Effector memory CD8-positive, alpha-beta T cell (primary cell): ENCODE data around the gene CR1.
"Not testable (repeated sequence)": the region's sequence is repeated elsewhere in the genome, so short reads cannot be mapped to it uniquely, and the experiment has no call there.

Experiments used
- ATAC-seq: fragments of 150-1000 bp; cut with Tn5 transposase; replicated peaks from 2 replicates; pipeline ENCODE4 v1.10.0; 2021; ENCODE audit warnings: mild to moderate bottlenecking, moderate library complexity
- DNase-seq, 3 experiments: peaks; one replicate each; pipeline ENCODE4 v3.0.0; 2021
- H3K27ac Mint-ChIP-seq, 2 donors: one replicate each; pipeline ENCODE4 v1.8.0; 2022; ENCODE audit warnings: mild to moderate bottlenecking in 2 of 2, mixed read lengths in 2 of 2, moderate library complexity in 2 of 2
- H3K27me3 Mint-ChIP-seq, 2 donors: one replicate each; pipeline ENCODE4 v1.8.0; 2022; ENCODE audit warnings: mixed read lengths in 2 of 2
- H3K36me3 Mint-ChIP-seq: one replicate; pipeline ENCODE4 v1.8.0; 2022; ENCODE audit warnings: mild to moderate bottlenecking, moderate library complexity, mixed read lengths; ENCODE audit not compliant: insufficient read depth
- H3K4me1 Mint-ChIP-seq, 2 donors: one replicate each; pipeline ENCODE4 v1.8.0; 2022; ENCODE audit warnings: low read depth in 2 of 2, mixed read lengths in 2 of 2
- H3K4me3 Mint-ChIP-seq, 2 donors: one replicate each; pipeline ENCODE4 v1.8.0; 2022; ENCODE audit warnings: mild to moderate bottlenecking in 2 of 2, mixed read lengths in 2 of 2, moderate library complexity in 2 of 2
- H3K9me3 Mint-ChIP-seq, 2 donors: one replicate each; pipeline ENCODE4 v1.8.0; 2022; ENCODE audit warnings: mixed read lengths in 2 of 2

Gene CR1

DNA sequence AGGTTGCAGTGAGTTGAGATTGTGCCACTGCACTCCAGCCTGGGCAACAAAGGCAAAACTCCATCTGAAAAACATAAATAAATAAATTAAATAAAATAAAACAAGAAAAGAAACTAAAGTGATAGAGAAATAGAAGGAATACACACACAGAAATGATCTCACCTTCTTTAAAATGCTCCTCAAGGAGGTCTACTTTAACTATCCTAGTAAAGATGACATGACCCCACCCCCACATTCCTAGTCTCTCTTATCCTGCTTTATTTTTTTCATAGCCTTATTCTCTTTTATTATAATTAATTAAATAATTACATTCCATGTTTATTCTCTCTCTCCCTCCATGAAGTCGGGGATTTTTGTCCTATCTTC, 131.0 kb downstream of the CR1 start:
- DNase-seq (no peak), ATAC-seq (no peak)
- Mint-ChIP-seq H3K27ac (no peak overlapping the region), H3K4me3 (no peak overlapping the region), H3K36me3 (peaks cover 2% of the 10 kb centered on the region), H3K9me3 (no peaks in the 10 kb centered on the region), H3K27me3 (peaks cover 0 to 3% of the 10 kb centered on the region in 2 donors), H3K4me1 (no peaks in the 10 kb centered on the region)

DNA sequence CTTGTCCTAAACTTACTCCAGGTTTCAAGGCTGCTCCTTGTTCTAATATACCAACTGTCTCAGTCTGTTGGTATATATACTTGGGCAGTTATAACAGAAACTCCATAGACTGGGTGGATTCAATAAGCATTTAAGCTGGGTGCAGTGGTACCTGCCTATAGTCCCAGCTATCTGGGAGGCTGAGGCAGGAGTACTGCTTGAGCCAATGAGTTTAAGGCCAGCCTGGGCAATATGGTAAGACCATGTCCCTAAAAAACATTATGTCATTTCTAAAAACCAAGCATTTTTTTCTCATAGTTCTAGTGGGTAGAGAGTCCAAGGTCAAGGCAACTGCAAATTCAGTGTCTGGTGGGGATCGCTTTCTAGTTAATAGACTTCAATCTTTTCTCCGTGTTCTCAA, 131.5 kb downstream of the CR1 start:
- Mint-ChIP-seq H3K27me3 (no peaks in the 10 kb centered on the region), H3K36me3 (peaks cover 2% of the 10 kb centered on the region), H3K9me3 (no peaks in the 10 kb centered on the region), H3K4me3 (no peak overlapping the region), H3K4me1 (no peaks in the 10 kb centered on the region), H3K27ac (no peak overlapping the region)
- ATAC-seq (no peak), DNase-seq (no peak)

DNA sequence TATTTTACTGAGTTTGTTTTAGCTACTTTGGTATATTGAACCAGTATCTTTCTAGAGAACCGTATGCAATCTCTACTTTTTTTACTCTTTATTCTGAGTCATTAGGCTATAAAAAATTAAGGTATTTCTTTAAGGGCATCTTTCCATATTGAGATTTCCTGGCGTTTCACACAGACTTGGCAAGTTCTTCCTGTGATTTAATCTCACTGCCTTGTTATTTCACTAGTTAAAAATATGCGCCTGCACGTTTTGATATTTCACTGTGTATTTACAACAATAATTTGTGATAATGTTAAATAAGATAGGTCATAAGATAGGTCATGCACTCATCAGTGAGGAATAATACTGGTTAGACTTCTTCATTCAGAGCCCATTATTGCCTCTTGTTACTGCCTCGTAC, 132.8 kb downstream of the CR1 start:
- ATAC-seq: no peak
- no peaks in the 10 kb centered on the region for H3K4me1 Mint-ChIP-seq
- DNase-seq: no peak
- H3K36me3 Mint-ChIP-seq: peaks cover 2% of the 10 kb centered on the region
- no peak overlapping the region for H3K27ac Mint-ChIP-seq
- H3K4me3 Mint-ChIP-seq: no peak overlapping the region
- no peaks in the 10 kb centered on the region for H3K9me3 Mint-ChIP-seq
- H3K27me3 Mint-ChIP-seq: peaks cover 5 to 7% of the 10 kb centered on the region in 2 donors

DNA sequence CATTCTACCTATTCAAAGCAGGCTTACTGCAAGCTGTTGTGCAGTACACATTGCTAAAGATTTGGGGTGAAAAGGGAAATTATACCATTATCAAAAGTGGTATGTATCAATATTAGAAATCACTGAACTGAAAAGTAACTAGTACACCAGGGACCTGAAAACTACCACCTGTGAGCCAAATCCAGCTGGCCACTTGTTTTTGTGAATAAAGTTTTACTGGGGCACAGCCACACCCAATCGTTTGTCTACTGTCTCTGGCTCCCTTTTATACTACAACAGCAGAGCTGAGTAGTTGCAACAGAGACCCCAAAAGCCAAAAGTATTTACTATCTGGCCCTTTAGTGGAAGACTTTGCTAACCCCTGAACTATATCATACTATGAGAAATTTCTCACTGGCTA, 135.2 kb downstream of the CR1 start:
- DNase-seq (no peak), ATAC-seq (no peak)
- Mint-ChIP-seq H3K4me3 (no peak overlapping the region), H3K36me3 (peaks cover 5% of the 10 kb centered on the region), H3K27me3 (peaks cover 11 to 17% of the 10 kb centered on the region in 2 donors), H3K27ac (no peak overlapping the region), H3K4me1 (no peaks in the 10 kb centered on the region), H3K9me3 (no peaks in the 10 kb centered on the region)

DNA sequence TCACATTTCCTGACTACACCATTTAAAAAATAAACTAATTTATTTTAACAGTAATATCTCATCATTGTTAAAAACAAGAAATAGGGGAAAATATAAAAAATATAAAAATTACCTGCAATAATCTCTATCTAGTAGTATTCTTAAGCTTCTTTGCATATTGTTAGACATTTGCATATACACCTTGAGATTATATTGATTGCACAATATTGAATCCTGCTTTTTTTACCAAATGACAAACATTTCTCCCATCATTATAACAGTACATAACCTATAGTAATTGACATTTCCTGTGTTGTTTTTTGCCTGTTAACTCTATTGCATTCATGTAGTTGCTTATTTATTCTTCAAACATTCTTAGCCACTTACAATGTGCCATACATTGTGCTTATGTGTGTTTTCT, 137.3 kb downstream of the CR1 start:
- DNase-seq: no peak
- Mint-ChIP-seq H3K27ac (no peak overlapping the region), H3K36me3 (peaks cover 5% of the 10 kb centered on the region), H3K9me3 (no peaks in the 10 kb centered on the region), H3K4me3 (no peak overlapping the region), H3K4me1 (no peaks in the 10 kb centered on the region), H3K27me3 (peaks cover 17 to 20% of the 10 kb centered on the region in 2 donors)
- ATAC-seq: no peak

DNA sequence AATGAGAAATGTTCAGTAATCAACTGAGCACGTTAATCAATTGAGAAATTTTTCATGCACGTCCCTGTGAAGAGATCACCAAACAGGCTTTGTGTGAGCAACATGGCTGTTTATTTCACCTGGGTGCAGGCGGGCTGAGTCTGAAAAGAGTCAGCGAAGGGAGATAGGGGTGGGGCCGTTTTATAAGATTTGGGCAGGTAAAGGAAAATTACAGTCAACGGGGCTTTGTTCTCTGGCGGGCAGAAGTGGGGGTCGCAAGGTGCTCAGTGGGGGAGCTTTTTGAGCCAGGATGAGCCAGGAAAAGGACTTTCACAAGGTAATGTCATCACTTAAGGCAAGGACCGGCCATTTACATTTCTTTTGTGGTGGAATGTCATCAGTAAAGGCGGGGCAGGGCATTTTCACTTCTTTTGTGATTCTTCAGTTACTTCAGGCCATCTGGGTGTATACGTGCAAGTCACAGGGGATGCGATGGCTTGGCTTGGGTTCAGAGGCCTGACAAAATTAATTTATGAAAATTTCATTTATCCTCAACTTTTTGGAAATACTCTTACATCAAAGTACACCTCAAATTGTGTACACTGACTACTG, 137.8 kb downstream of the CR1 start:
- not testable (repeated sequence) for H3K9me3 Mint-ChIP-seq, H3K4me1 Mint-ChIP-seq, H3K27ac Mint-ChIP-seq, H3K4me3 Mint-ChIP-seq, ATAC-seq, DNase-seq, H3K36me3 Mint-ChIP-seq
- peaks cover 23 to 26% of the 10 kb centered on the region in 2 donors for H3K27me3 Mint-ChIP-seq

DNA sequence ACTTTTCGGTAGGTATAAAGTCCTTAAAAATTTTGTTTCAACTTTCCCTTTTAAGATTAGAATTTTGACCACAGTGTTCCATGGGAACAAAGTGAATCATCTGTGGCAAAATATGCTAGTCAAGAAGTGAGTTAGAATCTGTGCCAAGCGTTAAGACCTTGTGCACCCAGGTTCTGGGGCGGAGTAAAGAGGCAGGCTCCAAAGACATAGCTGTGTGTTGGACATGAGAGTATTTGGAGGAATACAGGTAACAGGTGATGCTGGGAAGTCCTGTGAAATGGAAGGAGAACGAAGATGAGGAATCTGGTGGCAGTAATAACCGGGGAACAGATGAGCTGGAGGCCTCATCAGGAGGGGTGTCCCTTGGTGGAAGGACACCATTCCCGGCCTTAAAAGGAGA, 138.3 kb downstream of the CR1 start:
- not testable (repeated sequence) for DNase-seq, H3K4me1 Mint-ChIP-seq, H3K4me3 Mint-ChIP-seq, ATAC-seq, H3K27ac Mint-ChIP-seq, H3K9me3 Mint-ChIP-seq
- H3K27me3 Mint-ChIP-seq: peaks cover 25 to 31% of the 10 kb centered on the region in 2 donors
- peaks cover 10% of the 10 kb centered on the region for H3K36me3 Mint-ChIP-seq

DNA sequence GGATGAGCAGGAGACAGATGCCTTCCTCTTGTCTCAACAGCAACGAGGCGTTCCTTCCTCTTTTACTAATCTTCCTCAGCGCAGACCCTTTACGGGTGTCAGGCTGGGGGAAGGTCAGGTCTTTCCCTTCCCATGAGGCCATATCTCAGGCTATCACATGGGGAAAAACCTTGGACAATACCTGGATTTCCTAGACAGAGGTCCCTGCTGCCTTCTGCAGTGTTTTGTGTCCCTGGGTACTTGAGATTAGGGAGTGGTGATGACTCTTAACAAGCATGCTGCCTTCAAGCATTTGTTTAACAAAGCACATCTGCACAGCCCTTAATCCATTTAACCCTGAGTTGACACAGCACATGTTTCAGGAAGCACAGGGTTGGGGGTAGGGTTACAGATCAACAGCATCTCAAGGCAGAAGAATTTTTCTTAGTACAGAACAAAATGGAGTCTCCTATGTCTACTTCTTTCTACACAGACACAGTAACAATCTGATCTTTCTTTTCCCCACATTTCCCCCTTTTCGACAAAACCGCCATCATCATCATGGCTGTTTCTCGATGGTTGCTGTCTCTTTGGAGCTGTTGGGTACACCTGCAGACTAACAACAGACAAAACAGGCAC, 139.7 kb downstream of the CR1 start:
- not testable (repeated sequence) for ATAC-seq

DNA sequence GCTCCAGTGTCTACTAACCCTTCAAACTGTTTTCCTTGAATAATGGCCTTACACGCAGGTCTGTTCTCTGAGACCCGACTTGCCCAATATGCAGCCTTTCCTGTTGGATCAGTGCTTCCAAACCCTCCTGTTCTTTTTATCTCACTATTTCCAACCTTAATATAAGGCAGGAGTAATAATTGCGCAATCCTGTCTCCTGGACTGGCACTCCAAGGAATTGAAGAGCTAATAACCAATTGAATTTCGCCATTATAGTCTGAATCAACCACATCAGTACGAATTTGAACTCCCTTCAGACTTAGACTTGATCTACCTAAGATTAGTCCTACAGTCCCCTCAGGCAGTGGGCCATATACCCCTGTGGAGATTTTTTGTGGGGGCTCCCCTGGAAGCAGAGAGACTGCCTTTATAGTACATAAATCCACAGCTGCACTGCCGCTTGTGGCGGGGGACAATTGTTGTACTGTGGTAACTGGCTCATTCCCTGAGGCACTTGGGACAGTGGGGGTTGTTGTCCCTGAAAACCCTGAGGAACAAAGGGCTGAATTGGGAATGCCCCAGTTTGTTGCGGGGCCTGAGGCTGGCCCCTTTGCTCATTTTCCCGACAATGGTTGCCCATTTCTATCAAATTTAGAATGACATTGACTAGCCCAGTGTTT, 142.7 kb downstream of the CR1 start:
- peaks cover 11% of the 10 kb centered on the region for H3K36me3 Mint-ChIP-seq

More for the DNA sequence above, 139.7 kb downstream of the CR1 start:
- peaks cover 11% of the 10 kb centered on the region for H3K36me3 Mint-ChIP-seq
- not testable (repeated sequence) for H3K4me3 Mint-ChIP-seq, H3K4me1 Mint-ChIP-seq, H3K9me3 Mint-ChIP-seq, H3K27ac Mint-ChIP-seq, DNase-seq
- peaks cover 34 to 36% of the 10 kb centered on the region in 2 donors for H3K27me3 Mint-ChIP-seq

DNA sequence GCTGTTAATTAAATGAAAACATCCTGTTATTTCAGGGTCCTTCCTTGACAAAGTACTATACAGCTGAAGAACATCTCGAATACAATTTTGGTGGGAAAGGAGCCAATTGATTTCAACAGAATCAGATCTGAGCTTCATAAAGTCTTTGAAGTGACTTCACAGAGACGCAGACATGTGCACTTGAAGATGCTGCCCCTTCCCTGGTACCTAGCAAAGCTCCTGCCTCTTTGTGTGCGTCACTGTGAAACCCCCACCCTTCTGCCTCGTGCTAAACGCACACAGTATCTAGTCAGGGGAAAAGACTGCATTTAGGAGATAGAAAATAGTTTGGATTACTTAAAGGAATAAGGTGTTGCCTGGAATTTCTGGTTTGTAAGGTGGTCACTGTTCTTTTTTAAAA, 143.4 kb downstream of the CR1 start:
- H3K27ac Mint-ChIP-seq, DNase-seq, H3K9me3 Mint-ChIP-seq, ATAC-seq, H3K36me3 Mint-ChIP-seq, H3K4me1 Mint-ChIP-seq, H3K4me3 Mint-ChIP-seq: not testable (repeated sequence)
- peaks cover 40 to 42% of the 10 kb centered on the region in 2 donors for H3K27me3 Mint-ChIP-seq

More for the DNA sequence above, 142.7 kb downstream of the CR1 start:
- H3K27me3 Mint-ChIP-seq: peaks cover 43 to 44% of the 10 kb centered on the region in 2 donors
- ATAC-seq, DNase-seq, H3K27ac Mint-ChIP-seq, H3K4me1 Mint-ChIP-seq, H3K4me3 Mint-ChIP-seq, H3K9me3 Mint-ChIP-seq: not testable (repeated sequence)

DNA sequence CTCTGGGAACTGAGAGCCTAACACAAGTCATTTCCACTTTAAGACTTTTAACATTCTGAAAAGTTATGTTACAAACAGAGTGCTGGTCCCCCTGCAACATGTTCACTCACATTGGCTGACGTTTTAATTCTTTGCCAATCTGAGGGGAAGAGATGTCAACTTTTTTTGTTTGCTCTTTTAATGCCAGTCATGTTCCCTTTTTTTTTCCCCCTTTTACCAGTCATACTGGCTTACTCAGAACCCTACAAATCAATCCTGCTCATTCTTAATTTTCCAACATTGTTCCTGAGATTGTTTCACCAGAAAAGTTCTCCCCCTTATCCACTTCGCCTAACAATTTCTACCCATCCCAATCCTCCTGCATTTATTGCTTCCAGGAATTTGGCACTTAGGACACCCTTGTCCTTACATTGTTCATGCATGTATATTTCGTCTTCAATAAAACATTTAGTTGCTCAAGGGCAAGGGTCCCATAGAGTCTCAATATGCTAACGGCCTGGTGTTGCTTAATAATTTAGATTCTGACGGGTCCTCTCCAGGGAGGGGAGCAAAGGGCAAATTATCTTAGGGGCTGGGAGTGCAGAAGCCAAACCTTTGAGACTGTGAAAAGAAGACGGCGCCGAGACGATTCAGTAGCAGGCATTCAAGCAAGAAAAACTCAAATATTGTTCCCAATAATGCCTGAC, 148.4 kb downstream of the CR1 start:
- ATAC-seq (no peak), DNase-seq (no peak)
- H3K27ac Mint-ChIP-seq: no peak overlapping the region
- peaks cover 2% of the 10 kb centered on the region for H3K36me3 Mint-ChIP-seq
- H3K9me3 Mint-ChIP-seq: no peaks in the 10 kb centered on the region
- H3K4me1 Mint-ChIP-seq: peaks cover 0 to 9% of the 10 kb centered on the region in 2 donors
- peak overlapping the region; percentile 70 to 74 for H3K4me3 Mint-ChIP-seq
- peaks cover 34 to 36% of the 10 kb centered on the region in 2 donors for H3K27me3 Mint-ChIP-seq

DNA sequence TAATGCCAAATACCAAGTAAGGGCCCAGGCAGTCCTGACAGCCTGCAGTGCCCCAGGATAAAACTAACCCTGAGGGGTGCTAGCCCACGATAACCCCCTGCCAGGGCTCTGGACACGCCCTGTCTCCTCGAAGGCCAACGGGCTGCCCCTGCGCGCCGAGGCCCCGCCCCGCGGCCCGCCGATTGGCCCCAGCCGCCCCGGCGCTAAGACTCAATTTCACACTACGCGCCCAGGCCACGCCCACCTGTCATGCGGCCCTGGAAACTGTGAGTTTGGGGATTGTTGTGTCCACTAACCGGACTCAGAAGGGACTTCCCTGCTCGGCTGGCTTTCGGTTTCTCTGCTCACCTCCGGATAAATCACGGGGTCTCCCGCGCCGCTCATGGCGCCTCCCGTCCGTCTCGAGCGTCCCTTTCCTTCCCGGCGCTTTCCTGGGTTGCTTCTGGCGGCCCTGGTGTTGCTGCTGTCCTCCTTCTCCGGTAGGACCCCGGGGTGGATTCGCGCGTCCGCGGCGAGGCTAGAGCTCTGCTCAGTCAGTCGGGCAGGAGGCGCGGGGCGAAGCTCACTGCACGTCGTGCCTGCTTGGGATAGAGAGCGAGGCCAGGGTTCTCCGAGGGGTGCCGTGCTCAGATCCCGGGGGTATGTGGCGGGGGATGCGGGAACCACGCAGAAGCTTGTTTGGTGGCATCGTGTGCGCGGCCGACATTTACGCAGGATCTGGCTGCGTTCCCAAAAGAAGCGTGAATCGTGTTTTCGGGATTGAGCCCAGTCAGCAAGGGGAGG, 149.1 kb downstream of the CR1 start, which contains the start of gene CR1L:
Gene CR1L, plus strand, starts transcription at position 282 of the 783 bp plus-strand sequence. Its CDS starts 101 bp downstream, at position 383.
- peak; percentile 46 to 65 (median 64) for DNase-seq
- peak within 1 kb of the TSS; percentile 70 to 74 for H3K4me3 Mint-ChIP-seq

DNA sequence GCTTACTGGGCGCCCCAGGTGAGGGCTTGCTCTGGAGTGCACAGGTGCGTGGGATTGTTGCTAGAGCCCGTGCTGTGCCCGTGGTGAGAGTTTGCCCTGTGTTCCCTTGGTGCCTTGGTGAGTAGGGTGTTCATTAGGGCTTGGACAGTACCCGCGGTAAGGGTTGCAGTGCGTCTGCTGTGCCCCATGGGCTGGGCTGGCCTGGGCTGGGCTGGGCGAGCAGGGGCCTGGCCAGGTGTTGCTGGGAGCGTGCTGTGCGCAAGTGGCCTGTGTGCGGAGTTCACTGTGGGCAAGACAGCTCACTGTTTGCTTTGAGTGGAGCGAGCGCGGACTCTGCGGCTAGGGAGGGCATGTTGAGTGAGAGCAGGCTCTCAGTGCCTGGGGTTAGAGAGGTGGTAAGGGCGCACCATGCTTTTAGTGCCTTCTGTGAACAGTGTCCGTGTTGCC, 149.7 kb downstream of the CR1 start:
- peak overlapping the region; percentile 70 to 74 for H3K4me3 Mint-ChIP-seq

More for the DNA sequence above, 149.1 kb downstream of the CR1 start, which contains the start of gene CR1L:
- no peaks in the 10 kb centered on the region for H3K36me3 Mint-ChIP-seq
- peak; percentile 97 for ATAC-seq
- peaks cover 27 to 30% of the 10 kb centered on the region in 2 donors for H3K27me3 Mint-ChIP-seq
- peaks cover 0 to 9% of the 10 kb centered on the region in 2 donors for H3K4me1 Mint-ChIP-seq
- H3K9me3 Mint-ChIP-seq: no peaks in the 10 kb centered on the region
- H3K27ac Mint-ChIP-seq: no peak within 1 kb of the TSS

More for the DNA sequence above, 149.7 kb downstream of the CR1 start:
- no peak overlapping the region for H3K27ac Mint-ChIP-seq
- no peaks in the 10 kb centered on the region for H3K36me3 Mint-ChIP-seq
- no peaks in the 10 kb centered on the region for H3K9me3 Mint-ChIP-seq
- peaks cover 0 to 9% of the 10 kb centered on the region in 2 donors for H3K4me1 Mint-ChIP-seq
- H3K27me3 Mint-ChIP-seq: peaks cover 30 to 32% of the 10 kb centered on the region in 2 donors
- DNase-seq (no peak), ATAC-seq (no peak)
